A549 (cell line): ENCODE data around the gene NTM. TPM values are rescaled to one million over a fixed set of nuclear protein-coding genes. Genes with fewer than 3 reads are reported as not detected.

Source experiments
- ATAC-seq, 2 experiments: fragments of 200-7000 bp in 1 of 2; fragments of >200 bp in 1 of 2; cut with Nextera tagmentation in 1 of 2; cut with Tn5 transposase in 1 of 2; 3 replicates each; pipeline versions ENCODE4 v1.8.0 to v1.9.1; 2018 to 2020; ENCODE audit warnings: mild to moderate bottlenecking in 1 of 2, moderate library complexity in 1 of 2
- CTCF ChIA-PET: fragments of 300-600 bp; sonication (Branson Sonifier 250); formaldehyde crosslinking; extraction: SDS; loops from one replicate; lab custom pipeline; 2021; ENCODE audit warnings: antibody characterized with exemption, inconsistent platforms; lab: Yijun Ruan, JAX
- POLR2A ChIA-PET: fragments of 350-600 bp; formaldehyde crosslinking; extraction: SDS; loops from one replicate; lab custom pipeline; 2021; ENCODE audit warnings: antibody characterized with exemption, inconsistent platforms; lab: Yijun Ruan, JAX
- DNase-seq, 2 experiments: peaks; one replicate each; pipeline versions ENCODE4 v3.0.0 to v3.0.0-alpha.2; 2011 to 2016; ENCODE audit warnings: low read depth in 1 of 2, low spot score in 1 of 2
- FAIRE-seq: peaks from 2 replicates; lab custom pipeline; 2011; peaks lifted over from hg19 to GRCh38; lab: Jason Lieb, UNC
- H3K27ac ChIP-seq, 2 experiments: fragments of >200 bp; sonication (Bioruptor Twin); formaldehyde crosslinking; 3 replicates each; pipeline ENCODE4 v1.5.1; 2016 to 2017
- H3K4me1 ChIP-seq: fragments of >200 bp; sonication (Bioruptor Twin); formaldehyde crosslinking; 3 replicates; pipeline ENCODE4 v1.6.1; 2016
- H3K4me2 ChIP-seq: fragments of >200 bp; sonication (Bioruptor Twin); formaldehyde crosslinking; 3 replicates; pipeline ENCODE4 v1.6.1; 2016
- H3K4me3 ChIP-seq: fragments of >200 bp; sonication (Bioruptor Twin); formaldehyde crosslinking; 3 replicates; pipeline ENCODE4 v1.5.1; 2016
- H3K9me3 ChIP-seq: fragments of >200 bp; sonication (Bioruptor Twin); formaldehyde crosslinking; 3 replicates; pipeline ENCODE4 v1.6.1; 2016
- BCL3 ChIP-seq: fragments of >200 bp; sonication (Bioruptor Twin); formaldehyde crosslinking; IDR thresholded peaks from 3 replicates; pipeline ENCODE4 v1.6.1; 2016
- BHLHE40 ChIP-seq: IDR thresholded peaks from 2 replicates; pipeline ENCODE4 v1.6.1; 2012; ENCODE audit warnings: low read depth, low read length, inconsistent platforms
- CBX8 ChIP-seq: fragments of 200-600 bp; sonication (generic); IDR thresholded peaks from 2 replicates; pipeline ENCODE4 v1.6.1; 2016
- CHD2 ChIP-seq: fragments of 150-350 bp; IDR thresholded peaks from 2 replicates; pipeline ENCODE4 v1.6.1; 2014; ENCODE audit warnings: low read length; ENCODE audit not compliant: partially characterized antibody
- EHMT2 ChIP-seq: fragments of 200-600 bp; sonication (generic); IDR thresholded peaks from 2 replicates; pipeline ENCODE4 v1.6.1; 2016; ENCODE audit warnings: antibody characterized with exemption, low read depth, mild to moderate bottlenecking, moderate library complexity
- ESRRA ChIP-seq: fragments of 150-350 bp; IDR thresholded peaks from 2 replicates; pipeline ENCODE4 v1.6.1; 2014; ENCODE audit warnings: mild to moderate bottlenecking, low read length, borderline replicate concordance
- FOSB ChIP-seq: fragments of 250-450 bp; sonication (Bioruptor Pico); IDR thresholded peaks from 2 replicates; pipeline ENCODE4 v1.5.0; 2020; ENCODE audit warnings: mild to moderate bottlenecking, moderate library complexity
- FOXS1 ChIP-seq: fragments of 250-450 bp; sonication (Bioruptor Pico); IDR thresholded peaks from 2 replicates; pipeline ENCODE4 v1.5.0; 2020; ENCODE audit warnings: mild to moderate bottlenecking, moderate library complexity
- HDAC2 ChIP-seq: fragments of 200-600 bp; sonication (generic); IDR thresholded peaks from 2 replicates; pipeline ENCODE4 v1.6.1; 2016
- HEYL ChIP-seq: fragments of 250-450 bp; sonication (Bioruptor Pico); IDR thresholded peaks from 2 replicates; pipeline ENCODE4 v1.8.0; 2021; ENCODE audit warnings: mild to moderate bottlenecking, moderate library complexity
- HOXB5 ChIP-seq: fragments of 250-450 bp; sonication (Bioruptor Pico); IDR thresholded peaks from 2 replicates; pipeline ENCODE4 v1.5.0; 2020; ENCODE audit warnings: mild to moderate bottlenecking, moderate library complexity
- KDM5A ChIP-seq: fragments of 200-600 bp; sonication (generic); IDR thresholded peaks from 2 replicates; pipeline ENCODE4 v1.6.1; 2016; ENCODE audit warnings: antibody characterized with exemption, mild to moderate bottlenecking
- MYC ChIP-seq: IDR thresholded peaks from 2 replicates; pipeline ENCODE4 v1.6.1; 2012; ENCODE audit warnings: mild to moderate bottlenecking, inconsistent platforms, low read length, improper control_type of control experiment, borderline replicate concordance
- NPAS2 ChIP-seq: fragments of 250-450 bp; sonication (Bioruptor Pico); IDR thresholded peaks from 2 replicates; pipeline ENCODE4 v1.8.0; 2022; ENCODE audit warnings: mild to moderate bottlenecking, moderate library complexity, borderline replicate concordance
- NR3C1 ChIP-seq: fragments of >200 bp; sonication (Bioruptor Twin); formaldehyde crosslinking; IDR thresholded peaks from 3 replicates; pipeline ENCODE4 v1.6.1; 2017
- RARB ChIP-seq: fragments of 250-450 bp; sonication (Bioruptor Pico); IDR thresholded peaks from 2 replicates; pipeline ENCODE4 v1.8.0; 2021; ENCODE audit warnings: mild to moderate bottlenecking, moderate library complexity
- RCOR1 ChIP-seq: fragments of 150-350 bp; IDR thresholded peaks from 2 replicates; pipeline ENCODE4 v1.6.1; 2014; ENCODE audit warnings: antibody characterized with exemption, low read length, low read depth
- RFX5 ChIP-seq: fragments of 450-650 bp; IDR thresholded peaks from 2 replicates; pipeline ENCODE4 v1.7.1; 2014; ENCODE audit warnings: antibody characterized with exemption, mild to moderate bottlenecking, moderate library complexity
- RNF2 ChIP-seq: fragments of 200-600 bp; sonication (generic); IDR thresholded peaks from 2 replicates; pipeline ENCODE4 v1.6.1; 2016; ENCODE audit warnings: low read depth, mild to moderate bottlenecking, antibody characterized with exemption, moderate library complexity, borderline replicate concordance
- SREBF2 ChIP-seq: fragments of 450-650 bp; IDR thresholded peaks from 2 replicates; pipeline ENCODE4 v1.6.1; 2014; ENCODE audit warnings: mild to moderate bottlenecking, moderate library complexity
- WGBS: methylation state at CpG from one replicate; pipeline ENCODE4 v1.1.6; 2017; ENCODE audit errors: missing lambda C conversion rate; 5-methylcytosine and 5-hydroxymethylcytosine counted together
- polyA plus RNA-seq, 4 experiments: library from polyadenylated mRNA; depleted of rRNA in 3 of 4; stranded (reverse); fragments of >200 nt; fragmentation: RNase III in 1 of 4; extraction: RNeasy Plus Mini Kit Qiagen cat#74134 plus additional on column Dnase treatment in 1 of 4; gene quantifications; 2 replicates in 3 of 4; 3 replicates in 1 of 4; pipeline ENCODE4 v1.2.3, GENCODE V29; 2011 to 2017
- TF ChIP-seq, protein P1 (sequence below): fragments of >200 bp; sonication (Bioruptor Twin); formaldehyde crosslinking; IDR thresholded peaks from 3 replicates; pipeline ENCODE4 v1.5.1; 2016
- TF ChIP-seq, protein P2 (sequence below): IDR thresholded peaks from 2 replicates; pipeline ENCODE4 v1.6.1; 2012
- TF ChIP-seq, protein P3 (sequence below): fragments of 150-350 bp; IDR thresholded peaks from 2 replicates; pipeline ENCODE4 v1.6.1; 2014; ENCODE audit warnings: low read depth, mild to moderate bottlenecking, low read length
- TF ChIP-seq, protein P4 (sequence below): fragments of >200 bp; sonication (Bioruptor Twin); formaldehyde crosslinking; IDR thresholded peaks from 2 replicates; pipeline ENCODE4 v1.6.1; 2016
- TF ChIP-seq, protein P5 (sequence below): fragments of 250-450 bp; sonication (Bioruptor Pico); IDR thresholded peaks from 2 replicates; pipeline ENCODE4 v1.5.0; 2020; ENCODE audit warnings: low read depth, mild to moderate bottlenecking, moderate library complexity

NTM gene
- polyA plus RNA-seq, 2 of the 4 experiments (the other 2 are of a cell fraction) = not detected

DNA sequence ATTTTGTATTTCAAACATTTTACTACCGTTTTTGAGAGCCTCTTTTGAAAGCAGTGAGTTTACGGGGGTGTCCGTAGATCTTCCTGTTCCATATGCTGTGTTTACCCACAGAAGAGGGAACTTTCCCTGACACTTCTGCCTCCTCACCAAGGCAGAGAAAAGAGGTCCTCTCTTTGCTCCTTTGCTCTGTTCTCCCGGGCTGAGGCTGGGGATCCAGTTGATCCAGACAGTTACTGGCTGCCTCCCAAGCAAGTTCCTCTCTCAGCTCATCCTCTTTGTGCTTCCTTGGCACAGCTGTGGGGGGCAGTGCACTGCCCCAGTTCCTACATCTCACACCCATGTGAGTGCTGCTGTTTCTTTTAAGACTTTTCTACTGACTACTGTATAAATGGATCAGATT, 813.7 kb downstream of the NTM start:
- CTCF ChIA-PET = no interaction called here

DNA sequence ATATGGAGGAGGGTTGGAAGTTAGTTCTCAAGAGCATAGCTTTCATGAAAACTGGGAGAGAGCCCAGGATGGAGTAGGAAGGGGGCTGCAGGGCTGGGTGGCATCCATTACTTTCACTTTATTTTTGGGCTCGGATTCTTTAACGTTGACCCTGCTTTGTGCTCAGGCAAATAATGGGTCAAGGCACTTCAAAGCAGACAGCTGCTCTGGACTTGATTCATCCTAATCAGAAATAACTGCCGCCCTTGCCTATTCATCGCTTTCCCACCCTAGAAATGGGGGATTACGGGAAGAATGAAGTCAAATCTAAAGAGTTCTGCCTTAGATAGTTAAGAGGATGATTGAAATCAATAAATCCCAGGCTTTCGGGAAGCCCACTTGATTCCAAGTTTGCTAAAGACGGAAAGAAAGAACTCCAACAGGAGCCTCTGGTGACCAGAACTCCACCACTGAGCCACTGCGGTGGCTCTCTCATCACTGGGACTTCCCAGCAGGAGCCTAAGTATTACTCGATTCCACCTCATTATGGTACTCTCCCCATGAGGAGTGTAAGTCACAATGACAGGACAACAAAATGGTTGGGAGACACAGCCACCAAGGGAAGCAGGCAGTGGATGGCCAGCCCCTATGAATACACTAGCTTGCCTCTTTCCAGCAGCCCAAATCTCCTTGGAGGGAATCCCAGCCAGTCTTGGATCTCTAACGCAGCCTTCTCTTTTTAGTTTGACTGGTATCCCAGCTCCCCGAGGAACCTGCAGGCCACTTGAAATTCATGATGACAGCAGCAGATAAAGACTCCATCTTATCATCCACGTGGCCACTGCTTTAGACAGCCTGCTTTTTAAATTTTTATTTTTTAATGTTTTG, 815.5 kb downstream of the NTM start:
- POLR2A ChIA-PET = no interaction called here
- DNase-seq (no peak), FAIRE-seq (no peak), ATAC-seq (no peak)
- no peaks in the 10 kb centered on the region for H3K4me1 ChIP-seq
- CTCF ChIA-PET = no interaction called here
- H3K27ac ChIP-seq = no peak overlapping the region
- H3K4me3 ChIP-seq = no peak overlapping the region
- H3K4me2 ChIP-seq = no peak overlapping the region
- no peaks in the 10 kb centered on the region for H3K9me3 ChIP-seq
- no peak for TF ChIP-seq ESRRA
- no peak for TF ChIP-seq CHD2
- TF ChIP-seq HOXB5 (CRISPR knock-in tag) = no peak
- 23% methylated on average over 12 of the region's 12 CpGs for WGBS

More for the DNA sequence above, 813.7 kb downstream of the NTM start:
- Histone ChIP-seq H3K4me1 (no peaks in the 10 kb centered on the region), H3K9me3 (no peaks in the 10 kb centered on the region), H3K4me2 (no peak overlapping the region), H3K27ac (no peak overlapping the region), H3K4me3 (no peak overlapping the region)
- TF ChIP-seq MYC = no peak
- FAIRE-seq (no peak), DNase-seq (no peak), ATAC-seq (no peak)
- 0% methylated on average over 2 of the region's 4 CpGs for WGBS
- POLR2A ChIA-PET = no interaction called here

GRCh38 chr11:132186699-132187098, 816.3 kb downstream of the NTM start:
- Histone ChIP-seq H3K4me2 (no peak overlapping the region), H3K4me3 (no peak overlapping the region), H3K4me1 (no peaks in the 10 kb centered on the region), H3K9me3 (no peaks in the 10 kb centered on the region), H3K27ac (no peak overlapping the region)
- ChIA-PET POLR2A (no interaction called here), CTCF (no interaction called here)
- TF ChIP-seq KDM5A = no peak
- no peak for TF ChIP-seq ESRRA
- TF ChIP-seq RARB (CRISPR knock-in tag) = no peak
- no peak for TF ChIP-seq CBX8
- TF ChIP-seq NR3C1 = no peak
- TF ChIP-seq FOSB (CRISPR knock-in tag) = no peak
- TF ChIP-seq, protein P1, sequence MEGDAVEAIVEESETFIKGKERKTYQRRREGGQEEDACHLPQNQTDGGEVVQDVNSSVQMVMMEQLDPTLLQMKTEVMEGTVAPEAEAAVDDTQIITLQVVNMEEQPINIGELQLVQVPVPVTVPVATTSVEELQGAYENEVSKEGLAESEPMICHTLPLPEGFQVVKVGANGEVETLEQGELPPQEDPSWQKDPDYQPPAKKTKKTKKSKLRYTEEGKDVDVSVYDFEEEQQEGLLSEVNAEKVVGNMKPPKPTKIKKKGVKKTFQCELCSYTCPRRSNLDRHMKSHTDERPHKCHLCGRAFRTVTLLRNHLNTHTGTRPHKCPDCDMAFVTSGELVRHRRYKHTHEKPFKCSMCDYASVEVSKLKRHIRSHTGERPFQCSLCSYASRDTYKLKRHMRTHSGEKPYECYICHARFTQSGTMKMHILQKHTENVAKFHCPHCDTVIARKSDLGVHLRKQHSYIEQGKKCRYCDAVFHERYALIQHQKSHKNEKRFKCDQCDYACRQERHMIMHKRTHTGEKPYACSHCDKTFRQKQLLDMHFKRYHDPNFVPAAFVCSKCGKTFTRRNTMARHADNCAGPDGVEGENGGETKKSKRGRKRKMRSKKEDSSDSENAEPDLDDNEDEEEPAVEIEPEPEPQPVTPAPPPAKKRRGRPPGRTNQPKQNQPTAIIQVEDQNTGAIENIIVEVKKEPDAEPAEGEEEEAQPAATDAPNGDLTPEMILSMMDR = no peak
- TF ChIP-seq BHLHE40 = no peak
- TF ChIP-seq RNF2 = no peak
- TF ChIP-seq, protein P2, sequence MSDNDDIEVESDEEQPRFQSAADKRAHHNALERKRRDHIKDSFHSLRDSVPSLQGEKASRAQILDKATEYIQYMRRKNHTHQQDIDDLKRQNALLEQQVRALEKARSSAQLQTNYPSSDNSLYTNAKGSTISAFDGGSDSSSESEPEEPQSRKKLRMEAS = no peak
- DNase-seq = no peak
- ATAC-seq = no peak
- FAIRE-seq = no peak
- WGBS = 25% methylated on average over 6 of the region's 6 CpGs

GRCh38 chr11:132187386-132187785, 817.0 kb downstream of the NTM start:
- H3K4me3 ChIP-seq = no peak overlapping the region
- no peaks in the 10 kb centered on the region for H3K9me3 ChIP-seq
- ATAC-seq = no peak
- no peak overlapping the region for H3K27ac ChIP-seq
- POLR2A ChIA-PET = no interaction called here
- FAIRE-seq = no peak
- DNase-seq = no peak
- WGBS = 7% methylated on average over 4 of the region's 4 CpGs
- no peaks in the 10 kb centered on the region for H3K4me1 ChIP-seq
- H3K4me2 ChIP-seq = no peak overlapping the region
- CTCF ChIA-PET = no interaction called here
- TF ChIP-seq FOXS1 (CRISPR knock-in tag) (no peak), HEYL (no peak), BCL3 (no peak), BHLHE40 (no peak), RFX5 (no peak), SREBF2 (no peak), HDAC2 (no peak), EHMT2 (no peak), CBX8 (no peak), RCOR1 (no peak), NPAS2 (CRISPR knock-in tag) (no peak)
- TF ChIP-seq, protein P3, sequence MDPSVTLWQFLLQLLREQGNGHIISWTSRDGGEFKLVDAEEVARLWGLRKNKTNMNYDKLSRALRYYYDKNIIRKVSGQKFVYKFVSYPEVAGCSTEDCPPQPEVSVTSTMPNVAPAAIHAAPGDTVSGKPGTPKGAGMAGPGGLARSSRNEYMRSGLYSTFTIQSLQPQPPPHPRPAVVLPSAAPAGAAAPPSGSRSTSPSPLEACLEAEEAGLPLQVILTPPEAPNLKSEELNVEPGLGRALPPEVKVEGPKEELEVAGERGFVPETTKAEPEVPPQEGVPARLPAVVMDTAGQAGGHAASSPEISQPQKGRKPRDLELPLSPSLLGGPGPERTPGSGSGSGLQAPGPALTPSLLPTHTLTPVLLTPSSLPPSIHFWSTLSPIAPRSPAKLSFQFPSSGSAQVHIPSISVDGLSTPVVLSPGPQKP = no peak
- TF ChIP-seq, protein P2 = no peak
- TF ChIP-seq, protein P4, sequence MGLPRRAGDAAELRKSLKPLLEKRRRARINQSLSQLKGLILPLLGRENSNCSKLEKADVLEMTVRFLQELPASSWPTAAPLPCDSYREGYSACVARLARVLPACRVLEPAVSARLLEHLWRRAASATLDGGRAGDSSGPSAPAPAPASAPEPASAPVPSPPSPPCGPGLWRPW = no peak
- TF ChIP-seq, protein P5, sequence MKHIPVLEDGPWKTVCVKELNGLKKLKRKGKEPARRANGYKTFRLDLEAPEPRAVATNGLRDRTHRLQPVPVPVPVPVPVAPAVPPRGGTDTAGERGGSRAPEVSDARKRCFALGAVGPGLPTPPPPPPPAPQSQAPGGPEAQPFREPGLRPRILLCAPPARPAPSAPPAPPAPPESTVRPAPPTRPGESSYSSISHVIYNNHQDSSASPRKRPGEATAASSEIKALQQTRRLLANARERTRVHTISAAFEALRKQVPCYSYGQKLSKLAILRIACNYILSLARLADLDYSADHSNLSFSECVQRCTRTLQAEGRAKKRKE = no peak
